ENCODE data around the gene UNG. TPM values are rescaled to one million over a fixed set of nuclear protein-coding genes. Genes with fewer than 3 reads are reported as not detected.

Gene UNG
- polyA plus RNA-seq, 1 donor: 36.5 TPM

DNA sequence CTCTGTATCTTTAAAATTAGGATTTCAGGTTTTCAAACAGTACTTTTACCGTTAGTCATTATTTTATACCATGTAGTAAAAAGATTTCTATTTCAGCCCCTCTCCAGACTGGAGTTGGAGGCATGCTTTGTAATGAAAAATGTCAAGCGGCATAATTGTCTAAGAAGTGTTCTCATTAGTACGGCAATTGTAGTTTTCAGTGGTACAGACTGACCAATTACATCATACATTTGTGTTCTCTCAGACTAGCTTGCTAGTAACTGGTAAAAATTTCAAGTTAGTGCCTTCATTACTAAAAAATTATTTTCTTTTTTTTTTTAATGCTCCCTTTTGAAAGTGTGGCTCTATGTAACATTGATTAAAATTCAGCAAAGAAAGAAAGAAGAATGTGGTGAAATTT lies 40.5 kb upstream of the UNG start:
- Histone ChIP-seq H3K4me1 (ENCODE audit: control insufficient read depth, insufficient read depth, low read length) (peaks cover 14% of the 10 kb centered on the region), H3K36me3 (ENCODE audit: control insufficient read depth, insufficient read depth, low read length) (peaks cover 28% of the 10 kb centered on the region), H3K9me3 (ENCODE audit: control insufficient read depth, low read depth, low read length) (no peaks in the 10 kb centered on the region), H3K4me3 (ENCODE audit: low read length) (no peak overlapping the region), H3K27me3 (ENCODE audit: control insufficient read depth, insufficient read depth, low read length) (no peaks in the 10 kb centered on the region), H3K27ac (ENCODE audit: low read length) (no peak overlapping the region)
- no peak for DNase-seq
- no CpG with 5 or more reads among the region's 3 CpGs for WGBS (ENCODE audit: insufficient coverage, low lambda C conversion rate)

DNA sequence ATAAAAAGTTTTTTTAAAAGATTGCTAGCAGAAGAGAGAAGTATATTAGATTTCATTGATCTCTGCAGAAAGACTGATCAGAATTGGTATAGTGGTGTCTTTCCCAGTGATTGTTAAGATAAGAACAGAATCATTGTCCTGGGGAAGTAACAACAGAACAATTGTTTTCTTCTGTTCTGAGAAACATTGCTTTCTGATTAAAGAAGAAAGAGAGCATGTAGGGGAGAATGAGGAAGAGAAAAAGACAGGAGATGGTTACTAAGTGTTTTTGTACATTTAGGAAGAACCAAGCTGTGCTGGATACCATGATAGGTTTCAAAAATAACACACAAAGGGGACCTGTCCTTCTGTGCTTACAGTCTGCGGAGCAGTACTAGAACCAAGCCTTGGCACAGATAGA lies 40.0 kb upstream of the UNG start:
- H3K27me3 ChIP-seq (ENCODE audit: control insufficient read depth, insufficient read depth, low read length): no peaks in the 10 kb centered on the region
- peaks cover 11% of the 10 kb centered on the region for H3K4me1 ChIP-seq (ENCODE audit: control insufficient read depth, insufficient read depth, low read length)
- WGBS (ENCODE audit: insufficient coverage, low lambda C conversion rate): no CpG with 5 or more reads among the region's 1 CpG
- H3K9me3 ChIP-seq (ENCODE audit: control insufficient read depth, low read depth, low read length): no peaks in the 10 kb centered on the region
- no peak overlapping the region for H3K27ac ChIP-seq (ENCODE audit: low read length)
- no peak overlapping the region for H3K4me3 ChIP-seq (ENCODE audit: low read length)
- DNase-seq: no peak
- H3K36me3 ChIP-seq (ENCODE audit: control insufficient read depth, insufficient read depth, low read length): peaks cover 28% of the 10 kb centered on the region

DNA sequence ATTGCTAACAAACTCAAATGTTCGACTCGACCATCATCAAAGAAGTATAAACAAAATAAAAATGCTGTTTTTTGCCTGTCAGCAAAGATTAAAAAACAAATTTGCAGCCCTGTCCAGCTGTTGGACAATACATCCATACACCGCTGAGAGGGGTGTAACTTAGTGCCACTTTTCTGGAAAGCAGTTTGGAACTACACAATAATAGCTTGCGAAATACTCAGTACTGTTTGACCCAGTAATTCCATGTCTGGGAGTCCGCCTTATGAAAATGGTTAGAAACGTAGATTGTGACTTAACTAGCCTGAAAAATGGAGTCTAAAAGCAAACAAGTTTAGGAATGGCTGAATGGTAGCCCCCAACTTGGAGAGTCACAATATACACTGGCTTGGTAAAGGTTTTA lies 38.6 kb upstream of the UNG start:
- Histone ChIP-seq H3K27me3 (ENCODE audit: control insufficient read depth, insufficient read depth, low read length) (no peaks in the 10 kb centered on the region), H3K27ac (ENCODE audit: low read length) (no peak overlapping the region), H3K4me1 (ENCODE audit: control insufficient read depth, insufficient read depth, low read length) (peaks cover 9% of the 10 kb centered on the region), H3K4me3 (ENCODE audit: low read length) (no peak overlapping the region), H3K9me3 (ENCODE audit: control insufficient read depth, low read depth, low read length) (no peaks in the 10 kb centered on the region), H3K36me3 (ENCODE audit: control insufficient read depth, insufficient read depth, low read length) (peaks cover 35% of the 10 kb centered on the region)
- whole genome bisulfite sequencing (ENCODE audit: insufficient coverage, low lambda C conversion rate): 87% methylated on average over 3 of the region's 6 CpGs
- DNase-seq: no peak

DNA sequence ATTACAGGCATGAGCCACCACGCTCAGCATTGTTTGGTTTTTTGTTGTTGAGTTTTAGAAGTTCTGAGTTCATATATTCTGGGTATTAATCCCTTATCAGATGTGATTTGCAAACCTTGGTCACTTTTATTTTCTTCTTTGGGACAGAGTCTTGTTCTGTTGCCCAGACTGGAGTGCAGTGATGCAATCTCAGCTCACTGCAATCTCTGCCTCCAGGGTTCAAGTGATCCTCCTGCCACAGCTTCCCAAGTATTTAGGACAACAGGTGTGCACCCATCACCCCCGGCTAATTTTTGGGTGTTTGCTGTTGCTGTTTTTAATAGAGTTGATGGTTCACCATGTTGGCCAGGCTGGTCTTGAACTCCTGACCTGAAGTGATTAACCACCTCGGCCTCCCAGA lies 33.3 kb upstream of the UNG start:
- H3K36me3 ChIP-seq (ENCODE audit: control insufficient read depth, insufficient read depth, low read length): peaks cover 34% of the 10 kb centered on the region
- WGBS (ENCODE audit: insufficient coverage, low lambda C conversion rate): no CpG with 5 or more reads among the region's 3 CpGs

DNA sequence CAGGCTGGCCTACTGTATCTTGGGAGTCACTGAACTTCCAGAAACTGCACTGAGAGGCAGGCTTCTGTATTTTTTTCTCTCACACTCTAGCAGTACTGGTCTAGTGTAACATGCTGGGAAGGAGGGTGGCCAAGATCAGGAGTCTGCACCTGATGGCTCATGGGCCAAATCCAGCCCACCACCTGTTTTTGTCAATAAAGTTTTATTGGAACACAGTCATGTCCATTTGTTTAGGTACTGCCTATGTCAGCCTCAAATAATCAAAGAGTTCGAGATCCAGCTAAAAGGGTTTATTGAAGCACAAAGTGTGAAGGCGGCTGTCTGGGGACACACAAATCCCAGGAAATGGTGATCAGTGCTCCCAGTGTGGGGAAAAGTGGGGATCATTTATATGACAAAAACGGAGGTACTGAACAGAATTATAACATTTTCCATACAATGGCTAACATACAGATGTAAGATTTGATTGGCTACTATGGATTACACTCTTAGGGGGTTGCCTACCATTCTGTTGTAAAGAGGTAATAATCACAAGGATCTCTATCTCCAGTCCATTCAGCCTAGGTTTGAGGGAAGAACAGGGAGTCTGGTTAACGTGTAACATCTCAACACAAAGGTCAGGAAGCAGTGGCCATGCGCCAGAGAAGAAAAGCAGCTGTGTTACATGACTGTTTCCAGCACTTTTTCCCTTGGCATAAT lies 32.1 kb upstream of the UNG start:
- Histone ChIP-seq H3K9me3 (ENCODE audit: control insufficient read depth, low read depth, low read length) (no peaks in the 10 kb centered on the region), H3K4me1 (ENCODE audit: control insufficient read depth, insufficient read depth, low read length) (peaks cover 36% of the 10 kb centered on the region), H3K4me3 (ENCODE audit: low read length) (no peak overlapping the region), H3K27me3 (ENCODE audit: control insufficient read depth, insufficient read depth, low read length) (no peaks in the 10 kb centered on the region), H3K36me3 (ENCODE audit: control insufficient read depth, insufficient read depth, low read length) (peaks cover 29% of the 10 kb centered on the region), H3K27ac (ENCODE audit: low read length) (peak overlapping the region; percentile 62)
- DNase-seq: peak; percentile 54 to 84
- 38% methylated on average over 4 of the region's 5 CpGs for WGBS (ENCODE audit: insufficient coverage, low lambda C conversion rate)

More for the DNA sequence above, 33.3 kb upstream of the UNG start:
- Histone ChIP-seq H3K27me3 (ENCODE audit: control insufficient read depth, insufficient read depth, low read length) (no peaks in the 10 kb centered on the region), H3K9me3 (ENCODE audit: control insufficient read depth, low read depth, low read length) (no peaks in the 10 kb centered on the region), H3K27ac (ENCODE audit: low read length) (no peak overlapping the region), H3K4me3 (ENCODE audit: low read length) (no peak overlapping the region), H3K4me1 (ENCODE audit: control insufficient read depth, insufficient read depth, low read length) (peaks cover 32% of the 10 kb centered on the region)
- DNase-seq: no peak

DNA sequence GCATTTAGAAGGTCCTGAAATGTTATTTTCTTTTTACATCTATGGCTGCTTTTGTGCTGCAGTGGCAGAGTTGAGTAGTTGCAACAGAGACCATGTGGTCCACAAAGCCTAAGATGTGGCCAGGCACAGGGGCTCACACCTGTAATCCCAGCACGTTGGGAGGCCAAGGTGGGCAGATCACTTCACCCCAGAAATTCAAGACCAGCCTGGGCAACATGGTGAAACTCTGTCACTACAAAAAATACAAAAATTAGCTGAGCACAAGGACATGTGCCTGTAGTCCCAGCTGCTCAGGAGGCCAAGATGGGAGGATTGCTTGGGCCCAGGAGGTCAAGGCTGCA lies 31.6 kb upstream of the UNG start:
- Histone ChIP-seq H3K27me3 (ENCODE audit: control insufficient read depth, insufficient read depth, low read length) (no peaks in the 10 kb centered on the region), H3K27ac (ENCODE audit: low read length) (peak overlapping the region; percentile 62), H3K4me1 (ENCODE audit: control insufficient read depth, insufficient read depth, low read length) (peaks cover 41% of the 10 kb centered on the region), H3K36me3 (ENCODE audit: control insufficient read depth, insufficient read depth, low read length) (peaks cover 33% of the 10 kb centered on the region), H3K4me3 (ENCODE audit: low read length) (no peak overlapping the region), H3K9me3 (ENCODE audit: control insufficient read depth, low read depth, low read length) (no peaks in the 10 kb centered on the region)
- no peak for DNase-seq
- WGBS (ENCODE audit: insufficient coverage, low lambda C conversion rate): no CpG with 5 or more reads among the region's 1 CpG

DNA sequence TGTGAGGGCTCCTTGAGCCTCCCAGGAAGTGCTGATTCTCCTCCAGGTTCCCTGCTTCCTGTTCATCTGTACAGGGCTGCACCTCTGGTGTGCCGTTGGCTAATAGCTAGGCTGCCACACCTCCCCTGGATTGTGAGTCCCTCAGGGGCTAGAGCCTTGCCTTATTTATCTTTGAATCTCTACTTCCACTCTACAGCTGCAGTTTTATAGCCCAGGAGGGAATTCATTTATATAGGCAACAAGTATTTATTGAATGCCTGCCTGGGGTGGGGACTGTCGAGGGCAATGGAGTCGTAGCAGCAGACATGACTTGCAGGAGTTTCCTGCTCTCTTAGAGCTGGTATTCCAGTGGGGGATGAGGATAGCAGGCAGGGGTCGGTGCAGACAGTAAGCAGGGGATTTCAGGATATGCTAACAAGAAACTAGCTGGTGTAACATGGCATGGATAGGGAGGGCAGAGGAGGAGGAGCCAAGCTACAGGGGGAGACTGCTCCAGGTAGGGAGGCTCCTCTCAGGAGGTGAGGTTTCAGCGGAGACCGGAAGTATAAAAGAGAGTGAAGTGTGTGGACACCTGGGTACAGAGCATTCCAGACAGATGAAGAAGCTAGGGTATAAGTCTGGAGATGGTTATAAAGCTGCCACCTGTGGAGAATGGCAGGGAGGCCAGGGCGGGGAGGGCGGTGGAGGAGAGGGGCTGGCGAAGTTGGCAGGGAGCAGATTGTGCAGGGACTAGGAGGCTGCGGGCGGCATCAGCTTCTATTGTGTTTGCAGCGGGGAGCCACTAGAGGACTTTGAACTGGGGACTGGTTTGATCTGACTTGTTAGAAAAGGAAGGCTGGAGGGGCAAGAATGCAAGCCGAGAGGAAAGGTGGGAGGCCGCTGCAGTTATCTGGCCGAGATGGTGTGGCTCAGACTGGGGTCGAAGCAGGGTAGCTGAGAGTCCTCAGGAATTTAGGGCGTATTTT lies 27.8 kb upstream of the UNG start:
- no CpG with 5 or more reads among the region's 17 CpGs for WGBS (ENCODE audit: insufficient coverage, low lambda C conversion rate)
- H3K9me3 ChIP-seq (ENCODE audit: control insufficient read depth, low read depth, low read length): no peaks in the 10 kb centered on the region
- peak overlapping the region; percentile 84 for H3K27ac ChIP-seq (ENCODE audit: low read length)
- H3K36me3 ChIP-seq (ENCODE audit: control insufficient read depth, insufficient read depth, low read length): peaks cover 45% of the 10 kb centered on the region
- peak overlapping the region; percentile 25 for H3K4me3 ChIP-seq (ENCODE audit: low read length)
- H3K4me1 ChIP-seq (ENCODE audit: control insufficient read depth, insufficient read depth, low read length): peaks cover 34% of the 10 kb centered on the region
- no peaks in the 10 kb centered on the region for H3K27me3 ChIP-seq (ENCODE audit: control insufficient read depth, insufficient read depth, low read length)
- peak; percentile 82 to 94 for DNase-seq

DNA sequence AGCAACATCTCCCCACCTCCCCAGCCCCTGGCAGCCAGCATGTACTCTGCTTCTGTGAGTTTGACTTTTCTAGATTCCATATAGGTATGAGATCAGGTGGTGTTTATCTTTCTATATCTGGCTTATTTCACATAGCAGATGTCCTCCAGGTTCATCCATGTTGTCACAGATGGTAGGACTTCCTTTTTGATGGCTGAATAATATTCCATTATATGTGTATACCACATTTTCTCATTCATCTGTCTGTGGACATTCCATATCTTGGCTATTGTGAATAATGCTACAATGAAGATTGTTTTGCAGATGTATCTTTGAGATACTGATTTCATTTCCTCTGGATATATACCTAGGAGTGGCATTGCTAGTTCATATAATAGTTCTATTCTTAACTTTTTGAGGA lies 22.5 kb upstream of the UNG start:
- no peak for DNase-seq
- H3K4me1 ChIP-seq (ENCODE audit: control insufficient read depth, insufficient read depth, low read length): peaks cover 8% of the 10 kb centered on the region
- no peak overlapping the region for H3K4me3 ChIP-seq (ENCODE audit: low read length)
- H3K27ac ChIP-seq (ENCODE audit: low read length): no peak overlapping the region
- H3K27me3 ChIP-seq (ENCODE audit: control insufficient read depth, insufficient read depth, low read length): no peaks in the 10 kb centered on the region
- peaks cover 45% of the 10 kb centered on the region for H3K36me3 ChIP-seq (ENCODE audit: control insufficient read depth, insufficient read depth, low read length)
- H3K9me3 ChIP-seq (ENCODE audit: control insufficient read depth, low read depth, low read length): peaks cover 7% of the 10 kb centered on the region

DNA sequence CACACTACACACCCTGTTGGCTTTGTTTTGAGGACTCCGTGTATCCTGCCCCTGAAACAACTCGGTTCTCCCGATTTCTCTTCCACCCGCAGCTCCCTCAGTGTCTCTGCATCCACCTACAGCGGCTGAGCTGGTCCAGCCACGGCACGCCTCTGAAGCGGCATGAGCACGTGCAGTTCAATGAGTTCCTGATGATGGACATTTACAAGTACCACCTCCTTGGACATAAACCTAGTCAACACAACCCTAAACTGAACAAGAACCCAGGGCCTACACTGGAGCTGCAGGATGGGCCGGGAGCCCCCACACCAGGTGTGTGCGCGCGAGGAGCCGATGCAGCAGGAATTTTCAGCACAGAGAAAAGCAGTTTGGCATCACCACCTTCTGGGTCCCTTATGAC lies 14.6 kb upstream of the UNG start:
- no peak overlapping the region for H3K4me3 ChIP-seq (ENCODE audit: low read length)
- peaks cover 7% of the 10 kb centered on the region for H3K9me3 ChIP-seq (ENCODE audit: control insufficient read depth, low read depth, low read length)
- no CpG with 5 or more reads among the region's 14 CpGs for WGBS (ENCODE audit: insufficient coverage, low lambda C conversion rate)
- H3K27ac ChIP-seq (ENCODE audit: low read length): no peak overlapping the region
- peaks cover 73% of the 10 kb centered on the region for H3K36me3 ChIP-seq (ENCODE audit: control insufficient read depth, insufficient read depth, low read length)
- peaks cover 3% of the 10 kb centered on the region for H3K4me1 ChIP-seq (ENCODE audit: control insufficient read depth, insufficient read depth, low read length)
- DNase-seq: no peak
- no peaks in the 10 kb centered on the region for H3K27me3 ChIP-seq (ENCODE audit: control insufficient read depth, insufficient read depth, low read length)

DNA sequence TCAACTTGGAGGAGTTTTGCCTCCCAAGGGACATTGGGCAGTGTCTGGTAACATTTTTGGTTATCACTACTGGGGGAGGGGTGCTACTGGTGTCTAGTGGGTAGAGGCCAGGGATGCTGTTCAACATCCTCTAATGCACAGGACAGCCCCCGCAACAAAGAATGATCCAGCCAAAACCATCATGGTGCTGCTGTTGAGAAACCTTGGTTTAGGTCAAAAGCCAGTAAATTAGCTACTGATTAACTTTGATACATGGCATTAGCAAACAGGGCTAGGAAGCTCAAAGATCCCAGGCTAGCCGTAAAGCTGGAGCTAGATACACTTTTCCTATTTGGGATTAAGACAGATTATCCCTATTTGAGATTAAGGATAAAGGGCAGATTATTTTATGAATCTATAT lies 13.0 kb upstream of the UNG start:
- no peak overlapping the region for H3K4me3 ChIP-seq (ENCODE audit: low read length)
- no peak overlapping the region for H3K27ac ChIP-seq (ENCODE audit: low read length)
- H3K9me3 ChIP-seq (ENCODE audit: control insufficient read depth, low read depth, low read length): no peaks in the 10 kb centered on the region
- H3K4me1 ChIP-seq (ENCODE audit: control insufficient read depth, insufficient read depth, low read length): peaks cover 3% of the 10 kb centered on the region
- no CpG with 5 or more reads among the region's 2 CpGs for WGBS (ENCODE audit: insufficient coverage, low lambda C conversion rate)
- peaks cover 81% of the 10 kb centered on the region for H3K36me3 ChIP-seq (ENCODE audit: control insufficient read depth, insufficient read depth, low read length)
- DNase-seq: peak in 1 of 2 donors; percentile 45
- H3K27me3 ChIP-seq (ENCODE audit: control insufficient read depth, insufficient read depth, low read length): no peaks in the 10 kb centered on the region

Measured in large intestine (tissue), 3 donors.